WTC11 (cell line): ENCODE measurements around the gene AGAP1. TPM values are rescaled to one million over a fixed set of nuclear protein-coding genes. Genes with fewer than 3 reads are reported as not detected.

ENCODE experiments used
- ATAC-seq: fragments of 200-7000 bp; cut with Tn5 transposase; 2 replicates; pipeline ENCODE4 v1.10.0; 2021; ENCODE audit warnings: mild to moderate bottlenecking, moderate library complexity
- CTCF ChIA-PET: fragments of 300-600 bp; sonication (Branson Sonifier 250); formaldehyde crosslinking; loops from one replicate; lab custom pipeline; 2021; ENCODE audit warnings: antibody characterized with exemption; lab: Charles Lee
- POLR2A ChIA-PET: fragments of 350-600 bp; sonication (Branson Sonifier 250); formaldehyde crosslinking; loops from one replicate; lab custom pipeline; 2021; ENCODE audit warnings: antibody characterized with exemption; lab: Charles Lee
- DNase-seq: peaks from one replicate; pipeline ENCODE4 v3.0.0; 2021; ENCODE audit warnings: low spot score
- H3K27ac Mint-ChIP-seq: 2 replicates; pipeline ENCODE4 v1.8.0; 2021; ENCODE audit warnings: mixed read lengths
- H3K27me3 Mint-ChIP-seq: 2 replicates; pipeline ENCODE4 v1.8.0; 2021; ENCODE audit warnings: low read depth, mild to moderate bottlenecking, moderate library complexity, mixed read lengths
- H3K36me3 Mint-ChIP-seq: 2 replicates; pipeline ENCODE4 v1.8.0; 2021; ENCODE audit warnings: mixed read lengths
- H3K4me1 Mint-ChIP-seq: 2 replicates; pipeline ENCODE4 v1.8.0; 2022; ENCODE audit warnings: mixed read lengths
- H3K4me3 Mint-ChIP-seq: 2 replicates; pipeline ENCODE4 v1.8.0; 2021; ENCODE audit warnings: mild to moderate bottlenecking, moderate library complexity, mixed read lengths
- H3K9me3 Mint-ChIP-seq: 2 replicates; pipeline ENCODE4 v1.8.0; 2021; ENCODE audit warnings: mixed read lengths
- CBFB ChIP-seq: sonication (generic); formaldehyde crosslinking; IDR thresholded peaks from 2 replicates; pipeline ENCODE4 v1.8.1; 2022; ENCODE audit warnings: mild to moderate bottlenecking, low read depth, missing genetic modification reagents
- FOXJ3 ChIP-seq: sonication (generic); formaldehyde crosslinking; IDR thresholded peaks from 2 replicates; pipeline ENCODE4 v1.9.0; 2021; ENCODE audit warnings: missing genetic modification reagents, mild to moderate bottlenecking, borderline replicate concordance
- FOXP1 ChIP-seq: sonication (generic); formaldehyde crosslinking; IDR thresholded peaks from 2 replicates; pipeline ENCODE4 v1.8.0; 2022; ENCODE audit warnings: missing genetic modification reagents, mild to moderate bottlenecking, moderate library complexity, borderline replicate concordance
- OVOL2 ChIP-seq: fragments of 250-450 bp; sonication (Bioruptor Pico); IDR thresholded peaks from 2 replicates; pipeline ENCODE4 v1.9.0; 2021; ENCODE audit warnings: mild to moderate bottlenecking, borderline replicate concordance
- RELA ChIP-seq: sonication (generic); formaldehyde crosslinking; IDR thresholded peaks from 2 replicates; pipeline ENCODE4 v1.8.1; 2022; ENCODE audit warnings: missing genetic modification reagents, mild to moderate bottlenecking, borderline replicate concordance
- RORB ChIP-seq: fragments of 250-450 bp; sonication (Bioruptor Pico); IDR thresholded peaks from 2 replicates; pipeline ENCODE4 v1.9.0; 2021; ENCODE audit warnings: mild to moderate bottlenecking
- SMAD3 ChIP-seq: sonication (generic); formaldehyde crosslinking; IDR thresholded peaks from 2 replicates; pipeline ENCODE4 v1.8.0; 2022; ENCODE audit warnings: missing genetic modification reagents, mild to moderate bottlenecking, borderline replicate concordance
- ZNF416 ChIP-seq: fragments of 250-450 bp; sonication (Bioruptor Pico); IDR thresholded peaks from 2 replicates; pipeline ENCODE4 v1.9.0; 2021; ENCODE audit warnings: mild to moderate bottlenecking, inconsistent platforms
- total RNA-seq: library from RNA; stranded (reverse); gene quantifications from 3 replicates; pipeline ENCODE4 v1.2.3, GENCODE V29; 2021
- TF ChIP-seq, protein P1 (sequence below): sonication (generic); formaldehyde crosslinking; IDR thresholded peaks from 2 replicates; pipeline ENCODE4 v1.8.0; 2023; ENCODE audit warnings: mild to moderate bottlenecking, missing genetic modification reagents
- TF ChIP-seq, protein P2 (sequence below): sonication (generic); formaldehyde crosslinking; IDR thresholded peaks from 2 replicates; pipeline ENCODE4 v1.8.1; 2022; ENCODE audit warnings: low read depth, mild to moderate bottlenecking, moderate library complexity, missing genetic modification reagents, borderline replicate concordance
- TF ChIP-seq, protein P3 (sequence below): sonication (generic); formaldehyde crosslinking; IDR thresholded peaks from 2 replicates; pipeline ENCODE4 v1.8.0; 2023; ENCODE audit warnings: missing genetic modification reagents
- TF ChIP-seq, protein P4 (sequence below): fragments of 250-450 bp; sonication (Bioruptor Pico); IDR thresholded peaks from 2 replicates; pipeline ENCODE4 v1.9.0; 2021; ENCODE audit warnings: mild to moderate bottlenecking
- TF ChIP-seq, protein P5 (sequence below): sonication (generic); formaldehyde crosslinking; IDR thresholded peaks from 2 replicates; pipeline ENCODE4 v1.8.1; 2023; ENCODE audit warnings: mild to moderate bottlenecking, missing genetic modification reagents, moderate library complexity
- TF ChIP-seq, protein P6 (sequence below): sonication (generic); formaldehyde crosslinking; IDR thresholded peaks from 2 replicates; pipeline ENCODE4 v1.8.1; 2022; ENCODE audit warnings: low read depth, missing genetic modification reagents, borderline replicate concordance
- TF ChIP-seq, protein P7 (sequence below): sonication (generic); formaldehyde crosslinking; conservative IDR thresholded peaks from 2 replicates; pipeline ENCODE4 v1.8.1; 2023; ENCODE audit warnings: mild to moderate bottlenecking, low read depth, missing genetic modification reagents, moderate library complexity
- TF ChIP-seq, protein P8 (sequence below): fragments of 250-450 bp; sonication (Bioruptor Pico); IDR thresholded peaks from 2 replicates; pipeline ENCODE4 v1.9.0; 2021; ENCODE audit warnings: moderate library complexity, mild to moderate bottlenecking, inconsistent platforms, borderline replicate concordance
- TF ChIP-seq, protein P9 (sequence below): sonication (generic); formaldehyde crosslinking; IDR thresholded peaks from 2 replicates; pipeline ENCODE4 v1.8.0; 2022; ENCODE audit warnings: missing genetic modification reagents

The AGAP1 gene
- total RNA-seq, 1 experiment from 2014 or later = 49.3 TPM

DNA sequence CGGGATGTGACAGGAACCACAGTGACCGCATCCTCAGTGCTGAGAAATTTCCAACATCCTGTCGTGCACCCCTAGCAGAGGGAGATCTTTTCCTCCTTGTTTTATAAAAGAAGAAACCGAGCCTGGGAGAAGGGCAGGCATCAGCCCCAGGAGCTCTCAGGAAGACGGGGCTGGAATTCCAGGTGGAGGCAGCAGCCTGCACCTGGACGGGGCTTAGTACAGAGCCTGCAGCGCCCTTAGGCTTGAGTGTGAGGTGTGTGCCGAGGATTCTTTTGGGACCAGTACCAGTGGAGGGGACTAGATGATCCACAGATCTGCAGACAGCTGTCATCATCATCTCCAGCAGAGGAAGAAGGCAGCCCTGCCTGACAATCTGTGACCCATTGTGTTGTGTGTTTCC, 525.6 kb downstream of the AGAP1 start (continued):
- TF ChIP-seq, protein P1, sequence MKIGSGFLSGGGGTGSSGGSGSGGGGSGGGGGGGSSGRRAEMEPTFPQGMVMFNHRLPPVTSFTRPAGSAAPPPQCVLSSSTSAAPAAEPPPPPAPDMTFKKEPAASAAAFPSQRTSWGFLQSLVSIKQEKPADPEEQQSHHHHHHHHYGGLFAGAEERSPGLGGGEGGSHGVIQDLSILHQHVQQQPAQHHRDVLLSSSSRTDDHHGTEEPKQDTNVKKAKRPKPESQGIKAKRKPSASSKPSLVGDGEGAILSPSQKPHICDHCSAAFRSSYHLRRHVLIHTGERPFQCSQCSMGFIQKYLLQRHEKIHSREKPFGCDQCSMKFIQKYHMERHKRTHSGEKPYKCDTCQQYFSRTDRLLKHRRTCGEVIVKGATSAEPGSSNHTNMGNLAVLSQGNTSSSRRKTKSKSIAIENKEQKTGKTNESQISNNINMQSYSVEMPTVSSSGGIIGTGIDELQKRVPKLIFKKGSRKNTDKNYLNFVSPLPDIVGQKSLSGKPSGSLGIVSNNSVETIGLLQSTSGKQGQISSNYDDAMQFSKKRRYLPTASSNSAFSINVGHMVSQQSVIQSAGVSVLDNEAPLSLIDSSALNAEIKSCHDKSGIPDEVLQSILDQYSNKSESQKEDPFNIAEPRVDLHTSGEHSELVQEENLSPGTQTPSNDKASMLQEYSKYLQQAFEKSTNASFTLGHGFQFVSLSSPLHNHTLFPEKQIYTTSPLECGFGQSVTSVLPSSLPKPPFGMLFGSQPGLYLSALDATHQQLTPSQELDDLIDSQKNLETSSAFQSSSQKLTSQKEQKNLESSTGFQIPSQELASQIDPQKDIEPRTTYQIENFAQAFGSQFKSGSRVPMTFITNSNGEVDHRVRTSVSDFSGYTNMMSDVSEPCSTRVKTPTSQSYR (CRISPR knock-in tag) = no peak
- TF ChIP-seq ZNF416 (CRISPR knock-in tag) (no peak), SMAD3 (CRISPR knock-in tag) (no peak), FOXP1 (CRISPR knock-in tag) (no peak)
- TF ChIP-seq, protein P2, sequence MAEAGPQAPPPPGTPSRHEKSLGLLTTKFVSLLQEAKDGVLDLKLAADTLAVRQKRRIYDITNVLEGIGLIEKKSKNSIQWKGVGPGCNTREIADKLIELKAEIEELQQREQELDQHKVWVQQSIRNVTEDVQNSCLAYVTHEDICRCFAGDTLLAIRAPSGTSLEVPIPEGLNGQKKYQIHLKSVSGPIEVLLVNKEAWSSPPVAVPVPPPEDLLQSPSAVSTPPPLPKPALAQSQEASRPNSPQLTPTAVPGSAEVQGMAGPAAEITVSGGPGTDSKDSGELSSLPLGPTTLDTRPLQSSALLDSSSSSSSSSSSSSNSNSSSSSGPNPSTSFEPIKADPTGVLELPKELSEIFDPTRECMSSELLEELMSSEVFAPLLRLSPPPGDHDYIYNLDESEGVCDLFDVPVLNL (CRISPR knock-in tag) = no peak
- TF ChIP-seq, protein P3, sequence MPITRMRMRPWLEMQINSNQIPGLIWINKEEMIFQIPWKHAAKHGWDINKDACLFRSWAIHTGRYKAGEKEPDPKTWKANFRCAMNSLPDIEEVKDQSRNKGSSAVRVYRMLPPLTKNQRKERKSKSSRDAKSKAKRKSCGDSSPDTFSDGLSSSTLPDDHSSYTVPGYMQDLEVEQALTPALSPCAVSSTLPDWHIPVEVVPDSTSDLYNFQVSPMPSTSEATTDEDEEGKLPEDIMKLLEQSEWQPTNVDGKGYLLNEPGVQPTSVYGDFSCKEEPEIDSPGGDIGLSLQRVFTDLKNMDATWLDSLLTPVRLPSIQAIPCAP (CRISPR knock-in tag) = no peak
- TF ChIP-seq, protein P4, sequence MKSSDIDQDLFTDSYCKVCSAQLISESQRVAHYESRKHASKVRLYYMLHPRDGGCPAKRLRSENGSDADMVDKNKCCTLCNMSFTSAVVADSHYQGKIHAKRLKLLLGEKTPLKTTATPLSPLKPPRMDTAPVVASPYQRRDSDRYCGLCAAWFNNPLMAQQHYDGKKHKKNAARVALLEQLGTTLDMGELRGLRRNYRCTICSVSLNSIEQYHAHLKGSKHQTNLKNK (CRISPR knock-in tag) = no peak

DNA sequence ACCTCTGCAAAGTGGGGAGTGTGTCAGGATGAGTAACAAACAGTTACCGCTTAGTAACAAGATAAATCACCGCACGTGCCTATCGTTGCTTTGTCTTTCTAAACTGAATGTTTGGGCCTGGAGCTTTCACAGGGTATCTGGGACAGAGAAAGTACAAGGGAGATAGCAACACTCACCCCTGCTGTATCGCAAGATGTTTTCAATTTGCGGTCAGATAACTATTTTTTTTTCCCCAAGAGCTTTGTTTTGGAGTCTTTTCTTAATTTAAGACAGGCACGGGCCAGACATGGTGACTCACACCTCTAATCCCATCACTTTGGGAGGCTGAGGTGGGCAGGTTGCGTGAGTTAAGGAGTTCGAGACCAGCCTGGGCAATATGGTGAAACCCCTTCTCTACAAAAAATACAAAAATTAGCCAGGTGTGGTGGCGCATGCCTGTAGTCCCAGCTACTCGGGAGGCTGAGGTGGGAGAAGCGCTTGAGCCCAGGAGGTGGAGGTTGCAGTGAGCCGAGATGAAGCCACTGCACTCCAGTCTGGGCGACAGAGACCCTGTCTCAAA, 527.7 kb downstream of the AGAP1 start:
- Mint-ChIP-seq H3K27me3 (no peaks in the 10 kb centered on the region), H3K36me3 (no peaks in the 10 kb centered on the region), H3K27ac (no peak overlapping the region), H3K9me3 (no peaks in the 10 kb centered on the region), H3K4me3 (no peak overlapping the region), H3K4me1 (peaks cover 8% of the 10 kb centered on the region)
- no peak for TF ChIP-seq RELA (CRISPR knock-in tag)
- no peak for TF ChIP-seq RORB (CRISPR knock-in tag)
- TF ChIP-seq, protein P5, sequence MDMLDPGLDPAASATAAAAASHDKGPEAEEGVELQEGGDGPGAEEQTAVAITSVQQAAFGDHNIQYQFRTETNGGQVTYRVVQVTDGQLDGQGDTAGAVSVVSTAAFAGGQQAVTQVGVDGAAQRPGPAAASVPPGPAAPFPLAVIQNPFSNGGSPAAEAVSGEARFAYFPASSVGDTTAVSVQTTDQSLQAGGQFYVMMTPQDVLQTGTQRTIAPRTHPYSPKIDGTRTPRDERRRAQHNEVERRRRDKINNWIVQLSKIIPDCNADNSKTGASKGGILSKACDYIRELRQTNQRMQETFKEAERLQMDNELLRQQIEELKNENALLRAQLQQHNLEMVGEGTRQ (CRISPR knock-in tag) = no peak
- TF ChIP-seq, protein P6, sequence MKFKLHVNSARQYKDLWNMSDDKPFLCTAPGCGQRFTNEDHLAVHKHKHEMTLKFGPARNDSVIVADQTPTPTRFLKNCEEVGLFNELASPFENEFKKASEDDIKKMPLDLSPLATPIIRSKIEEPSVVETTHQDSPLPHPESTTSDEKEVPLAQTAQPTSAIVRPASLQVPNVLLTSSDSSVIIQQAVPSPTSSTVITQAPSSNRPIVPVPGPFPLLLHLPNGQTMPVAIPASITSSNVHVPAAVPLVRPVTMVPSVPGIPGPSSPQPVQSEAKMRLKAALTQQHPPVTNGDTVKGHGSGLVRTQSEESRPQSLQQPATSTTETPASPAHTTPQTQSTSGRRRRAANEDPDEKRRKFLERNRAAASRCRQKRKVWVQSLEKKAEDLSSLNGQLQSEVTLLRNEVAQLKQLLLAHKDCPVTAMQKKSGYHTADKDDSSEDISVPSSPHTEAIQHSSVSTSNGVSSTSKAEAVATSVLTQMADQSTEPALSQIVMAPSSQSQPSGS (CRISPR knock-in tag) = no peak
- TF ChIP-seq FOXJ3 (CRISPR knock-in tag) = no peak
- TF ChIP-seq, protein P7, sequence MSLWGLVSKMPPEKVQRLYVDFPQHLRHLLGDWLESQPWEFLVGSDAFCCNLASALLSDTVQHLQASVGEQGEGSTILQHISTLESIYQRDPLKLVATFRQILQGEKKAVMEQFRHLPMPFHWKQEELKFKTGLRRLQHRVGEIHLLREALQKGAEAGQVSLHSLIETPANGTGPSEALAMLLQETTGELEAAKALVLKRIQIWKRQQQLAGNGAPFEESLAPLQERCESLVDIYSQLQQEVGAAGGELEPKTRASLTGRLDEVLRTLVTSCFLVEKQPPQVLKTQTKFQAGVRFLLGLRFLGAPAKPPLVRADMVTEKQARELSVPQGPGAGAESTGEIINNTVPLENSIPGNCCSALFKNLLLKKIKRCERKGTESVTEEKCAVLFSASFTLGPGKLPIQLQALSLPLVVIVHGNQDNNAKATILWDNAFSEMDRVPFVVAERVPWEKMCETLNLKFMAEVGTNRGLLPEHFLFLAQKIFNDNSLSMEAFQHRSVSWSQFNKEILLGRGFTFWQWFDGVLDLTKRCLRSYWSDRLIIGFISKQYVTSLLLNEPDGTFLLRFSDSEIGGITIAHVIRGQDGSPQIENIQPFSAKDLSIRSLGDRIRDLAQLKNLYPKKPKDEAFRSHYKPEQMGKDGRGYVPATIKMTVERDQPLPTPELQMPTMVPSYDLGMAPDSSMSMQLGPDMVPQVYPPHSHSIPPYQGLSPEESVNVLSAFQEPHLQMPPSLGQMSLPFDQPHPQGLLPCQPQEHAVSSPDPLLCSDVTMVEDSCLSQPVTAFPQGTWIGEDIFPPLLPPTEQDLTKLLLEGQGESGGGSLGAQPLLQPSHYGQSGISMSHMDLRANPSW (CRISPR knock-in tag) = no peak
- TF ChIP-seq OVOL2 = no peak
- no peak for TF ChIP-seq CBFB (CRISPR knock-in tag)
- TF ChIP-seq, protein P8, sequence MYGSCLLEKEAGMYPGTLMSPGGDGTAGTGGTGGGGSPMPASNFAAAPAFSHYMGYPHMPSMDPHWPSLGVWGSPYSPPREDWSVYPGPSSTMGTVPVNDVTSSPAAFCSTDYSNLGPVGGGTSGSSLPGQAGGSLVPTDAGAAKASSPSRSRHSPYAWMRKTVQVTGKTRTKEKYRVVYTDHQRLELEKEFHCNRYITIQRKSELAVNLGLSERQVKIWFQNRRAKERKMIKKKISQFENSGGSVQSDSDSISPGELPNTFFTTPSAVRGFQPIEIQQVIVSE (CRISPR knock-in tag) = no peak
- TF ChIP-seq, protein P9, sequence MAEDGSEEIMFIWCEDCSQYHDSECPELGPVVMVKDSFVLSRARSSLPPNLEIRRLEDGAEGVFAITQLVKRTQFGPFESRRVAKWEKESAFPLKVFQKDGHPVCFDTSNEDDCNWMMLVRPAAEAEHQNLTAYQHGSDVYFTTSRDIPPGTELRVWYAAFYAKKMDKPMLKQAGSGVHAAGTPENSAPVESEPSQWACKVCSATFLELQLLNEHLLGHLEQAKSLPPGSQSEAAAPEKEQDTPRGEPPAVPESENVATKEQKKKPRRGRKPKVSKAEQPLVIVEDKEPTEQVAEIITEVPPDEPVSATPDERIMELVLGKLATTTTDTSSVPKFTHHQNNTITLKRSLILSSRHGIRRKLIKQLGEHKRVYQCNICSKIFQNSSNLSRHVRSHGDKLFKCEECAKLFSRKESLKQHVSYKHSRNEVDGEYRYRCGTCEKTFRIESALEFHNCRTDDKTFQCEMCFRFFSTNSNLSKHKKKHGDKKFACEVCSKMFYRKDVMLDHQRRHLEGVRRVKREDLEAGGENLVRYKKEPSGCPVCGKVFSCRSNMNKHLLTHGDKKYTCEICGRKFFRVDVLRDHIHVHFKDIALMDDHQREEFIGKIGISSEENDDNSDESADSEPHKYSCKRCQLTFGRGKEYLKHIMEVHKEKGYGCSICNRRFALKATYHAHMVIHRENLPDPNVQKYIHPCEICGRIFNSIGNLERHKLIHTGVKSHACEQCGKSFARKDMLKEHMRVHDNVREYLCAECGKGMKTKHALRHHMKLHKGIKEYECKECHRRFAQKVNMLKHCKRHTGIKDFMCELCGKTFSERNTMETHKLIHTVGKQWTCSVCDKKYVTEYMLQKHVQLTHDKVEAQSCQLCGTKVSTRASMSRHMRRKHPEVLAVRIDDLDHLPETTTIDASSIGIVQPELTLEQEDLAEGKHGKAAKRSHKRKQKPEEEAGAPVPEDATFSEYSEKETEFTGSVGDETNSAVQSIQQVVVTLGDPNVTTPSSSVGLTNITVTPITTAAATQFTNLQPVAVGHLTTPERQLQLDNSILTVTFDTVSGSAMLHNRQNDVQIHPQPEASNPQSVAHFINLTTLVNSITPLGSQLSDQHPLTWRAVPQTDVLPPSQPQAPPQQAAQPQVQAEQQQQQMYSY (CRISPR knock-in tag) = no peak
- TF ChIP-seq ZNF416 (CRISPR knock-in tag) = no peak
- ChIA-PET POLR2A (interaction anchor here (0.8 kb wide), 1 partner anchor 23 kb away, joined by 3 read pairs; no protein-coding TSS in a partner anchor), CTCF (interaction anchor here (0.7 to 1.3 kb wide), 2 partner anchors 61 to 159 kb away, joined by 3 read pairs; no protein-coding TSS in a partner anchor)
- DNase-seq (no peak), ATAC-seq (no peak)
